ENCODE data around the gene CARD10.

DNA sequence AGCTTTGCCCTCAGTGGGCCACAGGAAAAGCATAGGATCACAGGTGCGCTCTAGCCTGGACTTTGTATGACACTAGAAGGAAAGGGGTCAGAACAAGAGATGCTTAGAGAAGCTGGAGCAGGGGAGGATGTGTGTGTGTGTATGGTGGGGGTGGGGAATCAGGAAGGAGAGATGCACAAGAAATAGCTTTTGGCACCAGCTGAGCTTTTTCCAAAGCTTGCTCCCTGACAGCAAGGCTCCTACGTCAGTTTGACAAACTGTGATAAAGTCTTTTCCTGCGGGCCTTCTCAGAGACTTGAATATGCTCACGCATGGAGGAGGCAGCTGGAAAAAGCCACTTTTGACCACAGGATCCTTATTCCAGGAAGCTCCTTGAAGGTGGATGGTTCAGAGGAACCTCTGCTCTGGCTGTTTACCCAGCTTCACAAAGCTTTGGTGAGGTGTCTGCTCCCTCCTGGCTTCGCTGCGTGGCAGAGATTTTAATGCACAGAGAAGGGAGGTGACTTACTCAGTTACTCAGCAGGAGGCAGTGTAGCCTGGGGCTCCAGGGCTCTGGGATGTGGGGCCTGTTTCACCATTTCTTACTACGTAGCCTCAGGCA, 45.0 kb upstream of the CARD10 start:
- TF ChIP-seq, protein P1, sequence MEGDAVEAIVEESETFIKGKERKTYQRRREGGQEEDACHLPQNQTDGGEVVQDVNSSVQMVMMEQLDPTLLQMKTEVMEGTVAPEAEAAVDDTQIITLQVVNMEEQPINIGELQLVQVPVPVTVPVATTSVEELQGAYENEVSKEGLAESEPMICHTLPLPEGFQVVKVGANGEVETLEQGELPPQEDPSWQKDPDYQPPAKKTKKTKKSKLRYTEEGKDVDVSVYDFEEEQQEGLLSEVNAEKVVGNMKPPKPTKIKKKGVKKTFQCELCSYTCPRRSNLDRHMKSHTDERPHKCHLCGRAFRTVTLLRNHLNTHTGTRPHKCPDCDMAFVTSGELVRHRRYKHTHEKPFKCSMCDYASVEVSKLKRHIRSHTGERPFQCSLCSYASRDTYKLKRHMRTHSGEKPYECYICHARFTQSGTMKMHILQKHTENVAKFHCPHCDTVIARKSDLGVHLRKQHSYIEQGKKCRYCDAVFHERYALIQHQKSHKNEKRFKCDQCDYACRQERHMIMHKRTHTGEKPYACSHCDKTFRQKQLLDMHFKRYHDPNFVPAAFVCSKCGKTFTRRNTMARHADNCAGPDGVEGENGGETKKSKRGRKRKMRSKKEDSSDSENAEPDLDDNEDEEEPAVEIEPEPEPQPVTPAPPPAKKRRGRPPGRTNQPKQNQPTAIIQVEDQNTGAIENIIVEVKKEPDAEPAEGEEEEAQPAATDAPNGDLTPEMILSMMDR (IDR thresholded peaks at IDR 0.05; ENCODE audit: low read depth, low read length, missing input control) = no peak
- TF ChIP-seq TAF1 (conservative IDR thresholded peaks at IDR 0.05) (no peak), EGR1 (IDR thresholded peaks at IDR 0.05; ENCODE audit: low read depth in 2 of 2) (no peak)

Measured in liver (tissue), 3 donors.